Osteoblast (primary cell): ENCODE results near the gene CALCB. TPM values are rescaled to one million over a fixed set of nuclear protein-coding genes. Genes with fewer than 3 reads are reported as not detected.
A peak's percentile ranks its signal among the peaks of the same experiment; 100 is the strongest.

Experiments
- DNase-seq: peaks from one replicate; pipeline ENCODE4 v3.0.0; 2011; ENCODE audit warnings: low spot score, mixed read lengths; ENCODE audit not compliant: insufficient read length; ENCODE audit errors: missing footprints
- H2AFZ ChIP-seq: 2 replicates; pipeline ENCODE4 v1.6.0; 2011; ENCODE audit warnings: mild to moderate bottlenecking, low read length
- H3K27ac ChIP-seq: 2 replicates; pipeline ENCODE4 v1.5.1; 2011; ENCODE audit warnings: mild to moderate bottlenecking, low read depth, low read length, moderate library complexity
- H3K27me3 ChIP-seq: 2 replicates; pipeline ENCODE4 v1.6.0; 2012; ENCODE audit warnings: mild to moderate bottlenecking, control low read depth, inconsistent platforms, low read length, moderate library complexity; ENCODE audit not compliant: insufficient read depth
- H3K36me3 ChIP-seq: 2 replicates; pipeline ENCODE4 v1.5.1; 2011; ENCODE audit warnings: mild to moderate bottlenecking, low read length, control low read depth, moderate library complexity; ENCODE audit not compliant: insufficient read depth
- H3K4me1 ChIP-seq: 2 replicates; pipeline ENCODE4 v1.5.1; 2011; ENCODE audit warnings: mild to moderate bottlenecking, low read length, control low read depth, moderate library complexity; ENCODE audit not compliant: insufficient read depth
- H3K4me2 ChIP-seq: 2 replicates; pipeline ENCODE4 v1.6.0; 2011; ENCODE audit warnings: mild to moderate bottlenecking, low read length; ENCODE audit not compliant: insufficient read depth
- H3K4me3 ChIP-seq: fragments of 200-600 bp; sonication (generic); 3 replicates; pipeline ENCODE4 v1.5.1; 2012; ENCODE audit warnings: mild to moderate bottlenecking, low read length, inconsistent platforms; ENCODE audit not compliant: insufficient read depth
- H3K79me2 ChIP-seq: 2 replicates; pipeline ENCODE4 v1.6.0; 2012; ENCODE audit warnings: mild to moderate bottlenecking, low read length, control low read depth, inconsistent platforms; ENCODE audit not compliant: insufficient read depth
- H3K9me3 ChIP-seq: 2 replicates; pipeline ENCODE4 v1.5.1; 2011; ENCODE audit warnings: low read depth, low read length, control low read depth
- H4K20me1 ChIP-seq: 2 replicates; pipeline ENCODE4 v1.6.0; 2012; ENCODE audit warnings: mild to moderate bottlenecking, low read length, control low read depth; ENCODE audit not compliant: insufficient read depth
- total RNA-seq: library from RNA; depleted of rRNA; stranded (reverse); fragments of >200 nt; gene quantifications from 2 replicates; pipeline ENCODE4 v1.2.3, GENCODE V29; 2012
- TF ChIP-seq, protein P1 (sequence below): IDR thresholded peaks from 2 replicates; pipeline ENCODE4 v1.5.1; 2011; ENCODE audit warnings: mild to moderate bottlenecking, low read depth, low read length, moderate library complexity; ENCODE audit errors: extremely low read depth

The CALCB gene
- total RNA-seq, 1 donor, result not detected

DNA sequence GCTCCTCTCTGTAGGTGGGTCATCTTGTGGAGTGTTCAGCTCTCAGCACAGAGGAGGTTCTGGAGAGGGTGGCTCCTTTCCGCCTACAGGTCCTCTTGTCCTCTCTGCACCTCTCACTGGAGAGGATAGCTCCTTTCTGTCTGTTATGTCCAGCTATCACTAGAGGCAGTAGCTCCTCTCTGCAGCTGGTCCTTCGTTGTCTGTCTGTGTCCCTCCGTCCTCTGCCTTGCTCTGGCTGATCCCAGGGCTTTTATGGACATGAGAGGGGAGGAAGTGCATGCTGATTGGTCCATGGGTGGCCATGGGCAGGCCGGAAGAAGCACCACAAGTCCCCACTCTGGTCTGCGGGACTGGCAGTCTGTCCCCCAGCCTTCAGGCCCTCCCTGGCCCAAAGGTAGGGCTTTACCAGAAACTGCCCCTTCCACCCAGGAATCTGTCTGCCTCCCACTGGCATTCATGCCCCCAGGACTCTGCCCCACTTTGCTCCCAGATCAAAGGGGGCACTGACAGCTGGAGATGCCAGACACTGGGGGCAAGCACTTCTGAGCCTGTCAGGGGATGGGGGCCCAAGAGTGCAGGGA lies 38.6 kb upstream of the CALCB start:
- Histone ChIP-seq H3K4me2 (no peak overlapping the region), H3K4me1 (no peaks in the 10 kb centered on the region), H4K20me1 (no peaks in the 10 kb centered on the region), H3K4me3 (no peak overlapping the region), H2AFZ (no peak overlapping the region), H3K27ac (no peak overlapping the region), H3K27me3 (peaks cover 3% of the 10 kb centered on the region), H3K9me3 (no peaks in the 10 kb centered on the region), H3K36me3 (no peaks in the 10 kb centered on the region), H3K79me2 (no peaks in the 10 kb centered on the region)
- DNase-seq, result no peak
- TF ChIP-seq, protein P1, sequence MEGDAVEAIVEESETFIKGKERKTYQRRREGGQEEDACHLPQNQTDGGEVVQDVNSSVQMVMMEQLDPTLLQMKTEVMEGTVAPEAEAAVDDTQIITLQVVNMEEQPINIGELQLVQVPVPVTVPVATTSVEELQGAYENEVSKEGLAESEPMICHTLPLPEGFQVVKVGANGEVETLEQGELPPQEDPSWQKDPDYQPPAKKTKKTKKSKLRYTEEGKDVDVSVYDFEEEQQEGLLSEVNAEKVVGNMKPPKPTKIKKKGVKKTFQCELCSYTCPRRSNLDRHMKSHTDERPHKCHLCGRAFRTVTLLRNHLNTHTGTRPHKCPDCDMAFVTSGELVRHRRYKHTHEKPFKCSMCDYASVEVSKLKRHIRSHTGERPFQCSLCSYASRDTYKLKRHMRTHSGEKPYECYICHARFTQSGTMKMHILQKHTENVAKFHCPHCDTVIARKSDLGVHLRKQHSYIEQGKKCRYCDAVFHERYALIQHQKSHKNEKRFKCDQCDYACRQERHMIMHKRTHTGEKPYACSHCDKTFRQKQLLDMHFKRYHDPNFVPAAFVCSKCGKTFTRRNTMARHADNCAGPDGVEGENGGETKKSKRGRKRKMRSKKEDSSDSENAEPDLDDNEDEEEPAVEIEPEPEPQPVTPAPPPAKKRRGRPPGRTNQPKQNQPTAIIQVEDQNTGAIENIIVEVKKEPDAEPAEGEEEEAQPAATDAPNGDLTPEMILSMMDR, result no peak

DNA sequence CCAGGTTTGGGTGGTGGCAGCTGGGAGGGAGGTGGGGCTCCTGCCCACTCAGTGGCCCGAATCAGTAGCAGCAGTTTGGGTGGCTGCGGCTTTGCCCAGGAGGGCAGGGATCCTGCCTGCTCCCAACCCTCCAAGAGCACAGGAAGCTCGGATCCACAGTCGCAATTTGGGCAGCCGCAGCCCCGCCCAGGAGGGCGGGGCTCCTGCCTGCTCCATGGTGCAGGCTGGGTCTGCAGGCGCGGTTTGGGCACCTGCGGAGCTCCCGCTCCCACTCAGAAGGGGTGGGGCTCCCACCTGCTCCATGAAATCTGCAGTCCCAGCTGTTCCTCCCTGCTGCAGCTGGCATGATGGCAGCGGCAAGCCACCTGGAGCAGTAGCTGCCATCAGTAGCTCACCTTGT lies 38.1 kb upstream of the CALCB start:
- Histone ChIP-seq H4K20me1 (no peaks in the 10 kb centered on the region), H3K27ac (no peak overlapping the region), H2AFZ (no peak overlapping the region), H3K4me1 (no peaks in the 10 kb centered on the region), H3K4me2 (no peak overlapping the region), H3K36me3 (no peaks in the 10 kb centered on the region), H3K79me2 (no peaks in the 10 kb centered on the region), H3K27me3 (peaks cover 3% of the 10 kb centered on the region), H3K4me3 (no peak overlapping the region), H3K9me3 (no peaks in the 10 kb centered on the region)
- TF ChIP-seq, protein P1, result no peak
- DNase-seq, result no peak

DNA sequence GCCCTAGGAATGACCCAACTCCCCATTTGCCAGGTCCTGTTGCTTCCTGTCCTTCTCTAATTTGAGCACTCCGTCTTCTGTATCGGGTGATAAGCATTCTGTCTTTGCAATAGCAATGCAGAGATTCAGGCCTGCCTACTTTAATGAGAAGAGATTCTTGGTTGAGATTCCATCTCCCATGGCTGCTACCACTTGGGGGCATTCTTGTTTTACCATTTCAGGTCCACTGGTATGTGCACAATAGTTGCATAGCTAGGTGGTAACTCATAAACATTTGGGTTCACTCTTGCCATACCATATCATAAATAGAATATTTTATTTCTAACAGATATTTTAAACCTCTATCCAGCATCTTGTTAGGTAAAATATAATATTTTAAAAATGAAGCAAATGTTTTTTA lies 34.4 kb upstream of the CALCB start:
- Histone ChIP-seq H3K4me2 (no peak overlapping the region), H2AFZ (no peak overlapping the region), H3K79me2 (no peaks in the 10 kb centered on the region), H3K27ac (no peak overlapping the region), H3K36me3 (no peaks in the 10 kb centered on the region), H3K4me3 (no peak overlapping the region), H4K20me1 (no peaks in the 10 kb centered on the region), H3K9me3 (no peaks in the 10 kb centered on the region), H3K27me3 (peaks cover 3% of the 10 kb centered on the region), H3K4me1 (no peaks in the 10 kb centered on the region)
- no peak for DNase-seq
- TF ChIP-seq, protein P1, result peak; percentile 48

DNA sequence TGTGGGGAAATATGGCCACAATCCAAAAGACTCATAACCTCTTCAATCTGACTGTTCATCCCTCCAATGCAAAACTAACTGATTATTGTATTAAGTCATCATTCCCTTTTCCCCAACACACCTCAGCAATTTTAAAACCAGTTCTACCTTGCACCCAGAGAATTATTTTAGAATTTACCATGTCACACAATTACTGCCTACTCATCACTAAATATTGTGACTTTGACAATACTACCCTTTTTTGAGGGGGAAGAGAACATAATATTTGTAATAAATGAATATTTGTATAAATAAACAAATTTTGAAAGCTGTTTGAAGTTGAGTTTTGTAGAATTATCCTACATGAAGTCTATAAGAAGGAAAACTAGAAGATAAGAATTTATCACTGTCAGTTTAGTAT lies 28.2 kb upstream of the CALCB start:
- Histone ChIP-seq H3K4me2 (no peak overlapping the region), H3K4me1 (no peaks in the 10 kb centered on the region), H2AFZ (no peak overlapping the region), H3K27ac (no peak overlapping the region), H3K36me3 (no peaks in the 10 kb centered on the region), H4K20me1 (no peaks in the 10 kb centered on the region), H3K27me3 (no peaks in the 10 kb centered on the region), H3K9me3 (no peaks in the 10 kb centered on the region), H3K79me2 (no peaks in the 10 kb centered on the region), H3K4me3 (no peak overlapping the region)
- TF ChIP-seq, protein P1, result no peak
- no peak for DNase-seq
